Neural cell (in vitro differentiated cells): Measurements from ENCODE around the gene TRMT1L. TPM values are rescaled to one million over a fixed set of nuclear protein-coding genes. Genes with fewer than 3 reads are reported as not detected.

ENCODE experiments used
- H2AFZ ChIP-seq: fragments of 200-600, 300-800 bp; sonication (generic), shearing (Covaris generic); 2 replicates; pipeline ENCODE4 v1.6.0; 2014; ENCODE audit warnings: low read depth, mild to moderate bottlenecking, antibody characterized with exemption, low read length, moderate library complexity
- H3F3A ChIP-seq: fragments of 200-600 bp; shearing (Covaris generic); 2 replicates; pipeline ENCODE4 v1.6.1; 2016; ENCODE audit warnings: mild to moderate bottlenecking, moderate library complexity, mixed read lengths, antibody characterized with exemption, low read length; ENCODE audit not compliant: insufficient read depth, poor library complexity, severe bottlenecking
- H3K27ac ChIP-seq: fragments of 200-600, 300-800 bp; sonication (generic), shearing (Covaris generic); 2 replicates; pipeline ENCODE4 v1.5.1; 2014; ENCODE audit warnings: mild to moderate bottlenecking, low read length, moderate library complexity
- H3K27me3 ChIP-seq: fragments of 300-800, 200-600 bp; sonication (generic), shearing (Covaris generic); 2 replicates; pipeline ENCODE4 v1.6.0; 2014; ENCODE audit warnings: mild to moderate bottlenecking, low read depth, low read length, moderate library complexity; ENCODE audit not compliant: insufficient read depth
- H3K36me3 ChIP-seq: fragments of 300-800, 200-600 bp; sonication (generic), shearing (Covaris generic); 2 replicates; pipeline ENCODE4 v1.5.1; 2014; ENCODE audit warnings: mild to moderate bottlenecking, antibody characterized with exemption, low read length, moderate library complexity; ENCODE audit not compliant: insufficient read depth
- H3K4me2 ChIP-seq: fragments of 300-800, 200-600 bp; sonication (generic), shearing (Covaris generic); 2 replicates; pipeline ENCODE4 v1.6.0; 2014; ENCODE audit warnings: mild to moderate bottlenecking, low read length
- H3K4me3 ChIP-seq: fragments of 300-800, 200-600 bp; sonication (generic), shearing (Covaris generic); 2 replicates; pipeline ENCODE4 v1.5.1; 2014; ENCODE audit warnings: mild to moderate bottlenecking, low read length, moderate library complexity
- H3K79me2 ChIP-seq: fragments of 200-600 bp; shearing (Covaris generic); replicated peaks from 2 replicates; pipeline ENCODE4 v1.6.0; 2014; ENCODE audit warnings: mild to moderate bottlenecking, low read length, moderate library complexity; ENCODE audit not compliant: insufficient read depth
- H3K9ac ChIP-seq: fragments of 300-800, 200-600 bp; sonication (generic), shearing (Covaris generic); 2 replicates; pipeline ENCODE4 v1.6.1; 2016; ENCODE audit warnings: mild to moderate bottlenecking, low read length, mixed read lengths
- H3K9me2 ChIP-seq: fragments of 200-600 bp; shearing (Covaris generic); 2 replicates; pipeline ENCODE4 v1.6.1; 2016; ENCODE audit warnings: mild to moderate bottlenecking, low read length, mixed read lengths; ENCODE audit not compliant: insufficient read depth
- H3K9me3 ChIP-seq: fragments of 200-600, 300-800 bp; sonication (generic), shearing (Covaris generic); 2 replicates; pipeline ENCODE4 v1.6.1; 2016; ENCODE audit warnings: mild to moderate bottlenecking, mixed run types, low read length, moderate library complexity, mixed read lengths
- H4K20me1 ChIP-seq: fragments of 200-600 bp; shearing (Covaris generic); 2 replicates; pipeline ENCODE4 v1.6.1; 2016; ENCODE audit warnings: mild to moderate bottlenecking, mixed run types; ENCODE audit not compliant: insufficient read depth
- CTCF ChIP-seq: fragments of 450-650 bp; IDR thresholded peaks from 2 replicates; pipeline ENCODE4 v1.5.1; 2014; ENCODE audit warnings: antibody characterized with exemption, mild to moderate bottlenecking, moderate library complexity; ENCODE audit not compliant: poor library complexity, severe bottlenecking
- EP300 ChIP-seq: fragments of 450-650 bp; conservative IDR thresholded peaks from 2 replicates; pipeline ENCODE4 v1.6.1; 2014; ENCODE audit warnings: antibody characterized with exemption, mild to moderate bottlenecking, moderate library complexity; ENCODE audit not compliant: poor library complexity, severe bottlenecking
- EZH2 ChIP-seq: fragments of 200-600, 300-800 bp; shearing (Covaris generic), sonication (generic); IDR thresholded peaks from 2 replicates; pipeline ENCODE4 v1.6.1; 2014; ENCODE audit warnings: antibody characterized with exemption, low read length, borderline replicate concordance, mild to moderate bottlenecking; ENCODE audit not compliant: insufficient read depth, poor library complexity, severe bottlenecking
- MXI1 ChIP-seq: fragments of 450-650 bp; conservative IDR thresholded peaks from 2 replicates; pipeline ENCODE4 v1.6.1; 2014; ENCODE audit warnings: antibody characterized with exemption, mild to moderate bottlenecking; ENCODE audit not compliant: poor library complexity, severe bottlenecking
- POLR2AphosphoS5 ChIP-seq: IDR thresholded peaks from 2 replicates; pipeline ENCODE4 v1.6.1; 2012
- RAD21 ChIP-seq: fragments of 450-650 bp; conservative IDR thresholded peaks from 2 replicates; pipeline ENCODE4 v1.6.1; 2014; ENCODE audit warnings: antibody characterized with exemption, mild to moderate bottlenecking, moderate library complexity
- SMC3 ChIP-seq: fragments of 450-650 bp; conservative IDR thresholded peaks from 2 replicates; pipeline ENCODE4 v1.6.1; 2014; ENCODE audit warnings: antibody characterized with exemption, mild to moderate bottlenecking, moderate library complexity; ENCODE audit not compliant: poor library complexity
- TAF1 ChIP-seq: IDR thresholded peaks from 2 replicates; pipeline ENCODE4 v1.6.1; 2012; ENCODE audit warnings: low read depth
- polyA plus RNA-seq: library from polyadenylated mRNA; depleted of rRNA; stranded (reverse); fragments of >200 nt; gene quantifications from 2 replicates; pipeline ENCODE4 v1.2.3, GENCODE V29; 2014
- TF ChIP-seq, protein P1 (sequence below): IDR thresholded peaks from 2 replicates; pipeline ENCODE4 v1.6.1; 2012; ENCODE audit warnings: borderline replicate concordance

TRMT1L gene
- polyA plus RNA-seq, 1 donor from 2014 or later: 9.7 TPM

- Histone ChIP-seq H3K9ac (no peak overlapping the region), H3K9me3 (no peaks in the 10 kb centered on the region), H3F3A (no peaks in the 10 kb centered on the region), H3K27me3 (no peaks in the 10 kb centered on the region), H3K9me2 (no peaks in the 10 kb centered on the region), H3K27ac (no peak overlapping the region), H3K36me3 (no peaks in the 10 kb centered on the region), H3K4me3 (no peak overlapping the region), H3K4me2 (no peak overlapping the region), H4K20me1 (no peaks in the 10 kb centered on the region), H3K79me2 (peaks cover 45% of the 10 kb centered on the region), H2AFZ (no peak overlapping the region)
- TF ChIP-seq CTCF (no peak), EZH2 (no peak), EP300 (no peak), TAF1 (no peak), SMC3 (no peak), RAD21 (no peak), POLR2AphosphoS5 (no peak), MXI1 (no peak)
- TF ChIP-seq, protein P1, sequence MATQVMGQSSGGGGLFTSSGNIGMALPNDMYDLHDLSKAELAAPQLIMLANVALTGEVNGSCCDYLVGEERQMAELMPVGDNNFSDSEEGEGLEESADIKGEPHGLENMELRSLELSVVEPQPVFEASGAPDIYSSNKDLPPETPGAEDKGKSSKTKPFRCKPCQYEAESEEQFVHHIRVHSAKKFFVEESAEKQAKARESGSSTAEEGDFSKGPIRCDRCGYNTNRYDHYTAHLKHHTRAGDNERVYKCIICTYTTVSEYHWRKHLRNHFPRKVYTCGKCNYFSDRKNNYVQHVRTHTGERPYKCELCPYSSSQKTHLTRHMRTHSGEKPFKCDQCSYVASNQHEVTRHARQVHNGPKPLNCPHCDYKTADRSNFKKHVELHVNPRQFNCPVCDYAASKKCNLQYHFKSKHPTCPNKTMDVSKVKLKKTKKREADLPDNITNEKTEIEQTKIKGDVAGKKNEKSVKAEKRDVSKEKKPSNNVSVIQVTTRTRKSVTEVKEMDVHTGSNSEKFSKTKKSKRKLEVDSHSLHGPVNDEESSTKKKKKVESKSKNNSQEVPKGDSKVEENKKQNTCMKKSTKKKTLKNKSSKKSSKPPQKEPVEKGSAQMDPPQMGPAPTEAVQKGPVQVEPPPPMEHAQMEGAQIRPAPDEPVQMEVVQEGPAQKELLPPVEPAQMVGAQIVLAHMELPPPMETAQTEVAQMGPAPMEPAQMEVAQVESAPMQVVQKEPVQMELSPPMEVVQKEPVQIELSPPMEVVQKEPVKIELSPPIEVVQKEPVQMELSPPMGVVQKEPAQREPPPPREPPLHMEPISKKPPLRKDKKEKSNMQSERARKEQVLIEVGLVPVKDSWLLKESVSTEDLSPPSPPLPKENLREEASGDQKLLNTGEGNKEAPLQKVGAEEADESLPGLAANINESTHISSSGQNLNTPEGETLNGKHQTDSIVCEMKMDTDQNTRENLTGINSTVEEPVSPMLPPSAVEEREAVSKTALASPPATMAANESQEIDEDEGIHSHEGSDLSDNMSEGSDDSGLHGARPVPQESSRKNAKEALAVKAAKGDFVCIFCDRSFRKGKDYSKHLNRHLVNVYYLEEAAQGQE: no peak
Observed at GRCh38 chr1:185087746-185088145, 69.0 kb downstream of the TRMT1L start.

DNA sequence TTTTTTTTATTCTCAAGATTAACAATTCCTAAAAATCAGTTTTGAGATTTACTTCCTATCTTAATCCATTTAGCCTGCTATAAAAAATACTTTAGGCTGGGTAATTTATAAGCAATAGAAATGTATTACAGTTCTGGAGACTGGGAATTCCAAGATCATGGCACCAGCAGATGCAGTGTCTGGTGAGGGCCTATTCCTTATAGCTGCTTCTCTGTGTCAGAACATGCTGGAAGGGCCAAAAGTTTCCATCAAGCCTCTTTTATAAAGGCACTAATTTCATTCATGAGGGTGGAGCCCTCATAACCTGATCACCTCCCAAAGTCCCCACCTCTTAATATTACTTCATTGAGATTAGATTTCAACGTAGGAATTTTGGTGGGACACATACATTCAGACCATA, 69.7 kb downstream of the TRMT1L start:
- Histone ChIP-seq H3K4me3 (no peak overlapping the region), H2AFZ (no peak overlapping the region), H3K9ac (no peak overlapping the region), H3F3A (no peaks in the 10 kb centered on the region), H3K27me3 (no peaks in the 10 kb centered on the region), H3K79me2 (peaks cover 49% of the 10 kb centered on the region), H3K9me2 (no peaks in the 10 kb centered on the region), H4K20me1 (no peaks in the 10 kb centered on the region), H3K27ac (no peak overlapping the region), H3K9me3 (no peaks in the 10 kb centered on the region), H3K36me3 (no peaks in the 10 kb centered on the region), H3K4me2 (no peak overlapping the region)
- TF ChIP-seq MXI1 (no peak), EP300 (no peak), RAD21 (no peak), SMC3 (no peak), EZH2 (no peak), CTCF (no peak), POLR2AphosphoS5 (no peak), TAF1 (no peak)
- TF ChIP-seq, protein P1: no peak
